GM19023 (cell line): ENCODE data around the gene CGB3.

Source experiments
- ATAC-seq: cut with Tn5 transposase; IDR thresholded peaks from one replicate; pipeline ENCODE4 v1.9.1; 2021; ENCODE audit warnings: mild to moderate bottlenecking, moderate library complexity; ENCODE audit not compliant: unreplicated experiment

Gene CGB3

DNA sequence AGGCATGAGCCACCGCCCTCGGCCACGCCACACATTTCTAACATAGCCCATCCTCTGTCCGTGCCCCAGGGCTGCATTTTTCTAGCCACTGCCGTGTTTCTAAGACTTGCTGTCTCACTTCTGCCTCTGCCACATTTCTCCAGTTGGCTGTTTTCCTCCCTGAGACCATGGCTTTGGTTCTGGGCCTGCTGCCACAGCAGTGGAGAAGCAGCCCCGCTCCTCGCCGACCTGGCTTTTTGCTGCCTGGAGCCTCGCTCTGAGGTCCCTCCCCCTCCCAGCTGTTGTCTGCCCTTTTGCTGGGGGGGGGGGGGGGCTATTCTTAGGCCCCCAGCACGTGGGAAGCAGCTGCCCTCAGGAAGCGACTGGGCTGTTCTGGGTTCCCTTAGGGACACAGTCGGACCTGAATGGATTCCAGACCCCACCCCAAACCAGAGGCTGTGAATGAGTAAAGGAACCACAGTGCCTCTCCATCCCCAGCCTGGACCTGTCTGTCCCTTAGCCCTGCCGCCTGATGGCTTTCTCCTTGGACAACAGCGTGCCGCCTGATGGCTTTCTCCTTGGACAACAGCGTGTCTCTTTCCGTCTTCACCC lies 34.3 kb downstream of the CGB3 start:
- no peak for ATAC-seq

DNA sequence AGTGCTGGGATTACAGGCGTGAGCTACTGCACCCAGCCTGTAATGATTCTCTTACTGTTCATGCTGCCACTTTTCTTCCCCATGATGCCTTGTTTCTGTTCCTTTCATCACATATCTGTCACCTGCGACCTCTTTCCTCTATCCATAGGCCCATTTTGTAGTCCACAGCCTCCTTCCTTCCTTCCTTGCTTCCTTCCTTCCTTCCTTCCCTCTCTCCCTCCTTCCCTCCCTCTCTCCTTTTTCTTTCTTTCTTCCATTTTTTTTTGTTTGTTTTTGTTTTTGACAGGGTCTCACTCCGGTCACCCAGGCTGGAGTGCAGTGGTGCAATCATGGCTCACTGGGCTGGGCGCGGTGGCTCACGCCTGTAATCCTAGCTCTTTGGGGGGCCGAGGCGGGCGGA lies 35.3 kb downstream of the CGB3 start:
- ATAC-seq = no peak

- ATAC-seq = no peak
These were observed 35.8 kb downstream of the CGB3 start for GRCh38 chr19:48988286-48988685.

- ATAC-seq = no peak
These were observed 36.8 kb downstream of the CGB3 start for GRCh38 chr19:48987323-48987722.

GRCh38 chr19:48986211-48986610 lies 37.9 kb downstream of the CGB3 start:
- ATAC-seq = no peak

GRCh38 chr19:48985711-48986110 lies 38.4 kb downstream of the CGB3 start:
- no peak for ATAC-seq

GRCh38 chr19:48982280-48982679 lies 41.9 kb downstream of the CGB3 start:
- ATAC-seq = no peak

GRCh38 chr19:48977061-48977460 lies 47.1 kb downstream of the CGB3 start:
- no peak for ATAC-seq

DNA sequence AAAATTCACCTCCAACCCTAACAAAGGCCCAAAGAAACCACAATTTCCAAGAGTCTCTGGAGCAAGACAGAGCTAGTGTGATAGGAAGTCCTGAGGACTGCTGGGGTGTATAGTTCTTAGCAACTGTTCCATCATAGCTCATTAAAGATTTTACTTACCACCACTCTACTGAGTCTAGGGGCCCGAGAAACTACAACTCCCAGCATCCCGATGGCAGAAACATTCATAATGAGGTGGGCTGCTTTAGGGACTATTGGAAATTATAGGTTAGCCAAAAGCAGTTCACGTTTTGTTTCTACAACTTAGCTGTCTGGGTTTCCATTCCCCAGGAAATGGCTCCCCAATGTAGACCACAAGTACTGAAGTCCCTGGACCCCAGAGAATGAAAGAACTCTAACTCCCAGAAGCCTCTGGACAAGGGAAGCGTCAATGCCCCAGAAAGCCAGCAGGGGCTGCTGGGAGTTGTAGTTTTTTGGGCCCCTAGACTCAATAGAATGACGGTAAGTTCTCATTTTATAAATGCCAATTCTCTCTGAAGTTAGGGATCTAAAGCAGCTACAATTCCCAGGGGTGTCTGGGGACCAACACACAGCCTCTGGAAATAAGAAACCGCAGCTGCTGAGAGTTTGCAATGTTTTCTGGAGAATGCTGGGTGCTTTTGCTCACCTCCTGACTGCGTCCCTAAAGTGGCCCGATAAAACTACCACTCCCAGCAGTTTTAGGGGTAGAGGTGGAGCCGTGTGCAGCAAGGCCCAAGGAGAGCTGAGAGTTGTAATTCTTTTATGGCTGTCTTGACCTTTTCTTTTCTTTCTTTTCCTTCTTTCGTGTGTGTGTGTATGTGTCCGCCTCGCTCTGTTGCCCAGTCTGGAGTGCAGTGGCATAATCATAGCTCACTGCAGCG lies 47.9 kb downstream of the CGB3 start:
- no peak for ATAC-seq
